ENCODE results near the gene KDELR1. TPM values are rescaled to one million over a fixed set of nuclear protein-coding genes. Genes with fewer than 3 reads are reported as not detected.

Gene KDELR1
- total and polyA plus RNA-seq, 9 of the 15 experiments (the other 6 are each of a cell fraction or from before 2014, with no cell fraction given) = 6.1 to 165 (median 58.5) TPM

DNA sequence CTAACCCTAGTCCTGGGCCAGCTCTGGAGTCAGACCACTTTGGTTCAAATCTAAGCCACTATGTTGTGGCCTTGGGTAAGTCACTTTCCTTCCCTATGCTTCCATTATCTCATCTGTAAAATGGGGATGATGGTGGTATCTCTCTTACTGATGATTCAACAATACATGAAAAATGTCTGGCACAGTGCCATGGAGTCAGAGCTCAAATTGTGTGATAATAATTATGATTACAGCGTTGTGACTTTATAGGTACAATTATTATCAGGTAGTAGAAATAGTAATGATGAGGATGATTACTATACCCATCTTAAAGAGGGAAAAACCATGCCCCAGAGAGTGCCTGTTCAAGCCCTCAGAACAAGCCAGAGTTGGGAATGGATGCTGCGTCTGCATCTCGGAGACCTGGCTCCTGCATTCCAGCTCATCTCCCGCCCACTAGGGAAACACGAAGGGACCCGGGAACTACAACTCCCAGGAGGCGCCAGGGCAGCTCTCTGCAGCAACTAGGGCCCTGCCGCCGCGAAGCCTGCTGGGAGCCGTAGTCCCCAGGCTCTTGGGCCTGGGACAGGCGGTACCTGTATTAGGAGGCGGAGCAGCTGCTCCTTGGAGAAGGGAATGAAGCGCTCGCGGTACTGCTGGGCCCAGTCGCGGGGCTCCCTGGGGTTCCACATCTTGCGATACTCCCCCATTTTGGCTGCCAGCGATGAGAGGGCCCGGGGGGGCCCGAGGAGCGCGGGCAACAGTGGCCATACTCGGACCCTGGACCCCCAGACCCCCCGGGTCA, 28.4 kb downstream of the KDELR1 start (continued):
- TF ChIP-seq IFI16 (CRISPR knock-in tag; IDR thresholded peaks at IDR 0.05) (no peak), ZNF699 (CRISPR knock-in tag; IDR thresholded peaks at IDR 0.05; ENCODE audit: insufficient replicate concordance) (no peak), CSDE1 (IDR thresholded peaks at IDR 0.05) (no peak), DDX20 (tag; IDR thresholded peaks at IDR 0.05; ENCODE audit: low read depth) (no peak), ZNF217 (CRISPR knock-in tag; IDR thresholded peaks at IDR 0.05) (no peak), NEUROD1 (IDR thresholded peaks at IDR 0.05; ENCODE audit: borderline replicate concordance, low read depth, low read length, partially characterized antibody) (no peak), HMBOX1 (IDR thresholded peaks at IDR 0.05) (no peak), JUN (IDR thresholded peaks at IDR 0.05; ENCODE audit: borderline replicate concordance, low read depth, low read length) (0 out of 2 replicates have a peak, but pooled peaks have one; percentile 8), JUN (CRISPR knock-in tag; IDR thresholded peaks at IDR 0.05; ENCODE audit: borderline replicate concordance) (no peak), CHD4 (IDR thresholded peaks at IDR 0.05; ENCODE audit: insufficient read depth, insufficient replicate concordance, low read depth, low read length, poor library complexity, severe bottlenecking) (no peak), CAMTA2 (CRISPR knock-in tag; conservative IDR thresholded peaks at IDR 0.05) (no peak), MED1 (CRISPR knock-in tag; IDR thresholded peaks at IDR 0.05; ENCODE audit: borderline replicate concordance) (no peak), PBX2 (CRISPR knock-in tag; IDR thresholded peaks at IDR 0.05; ENCODE audit: low read depth) (no peak), PBX2 (tag; conservative IDR thresholded peaks at IDR 0.05; ENCODE audit: low read depth) (no peak), ZC3H11A (IDR thresholded peaks at IDR 0.05; ENCODE audit: low read depth, low read length) (no peak), BRD9 (IDR thresholded peaks at IDR 0.05; ENCODE audit: low read depth, partially characterized antibody) (no peak), XRCC3 (IDR thresholded peaks at IDR 0.05) (no peak), RBM25 (IDR thresholded peaks at IDR 0.05; ENCODE audit: low read depth, low read length, severe bottlenecking) (no peak)
- TF ChIP-seq, protein P1, sequence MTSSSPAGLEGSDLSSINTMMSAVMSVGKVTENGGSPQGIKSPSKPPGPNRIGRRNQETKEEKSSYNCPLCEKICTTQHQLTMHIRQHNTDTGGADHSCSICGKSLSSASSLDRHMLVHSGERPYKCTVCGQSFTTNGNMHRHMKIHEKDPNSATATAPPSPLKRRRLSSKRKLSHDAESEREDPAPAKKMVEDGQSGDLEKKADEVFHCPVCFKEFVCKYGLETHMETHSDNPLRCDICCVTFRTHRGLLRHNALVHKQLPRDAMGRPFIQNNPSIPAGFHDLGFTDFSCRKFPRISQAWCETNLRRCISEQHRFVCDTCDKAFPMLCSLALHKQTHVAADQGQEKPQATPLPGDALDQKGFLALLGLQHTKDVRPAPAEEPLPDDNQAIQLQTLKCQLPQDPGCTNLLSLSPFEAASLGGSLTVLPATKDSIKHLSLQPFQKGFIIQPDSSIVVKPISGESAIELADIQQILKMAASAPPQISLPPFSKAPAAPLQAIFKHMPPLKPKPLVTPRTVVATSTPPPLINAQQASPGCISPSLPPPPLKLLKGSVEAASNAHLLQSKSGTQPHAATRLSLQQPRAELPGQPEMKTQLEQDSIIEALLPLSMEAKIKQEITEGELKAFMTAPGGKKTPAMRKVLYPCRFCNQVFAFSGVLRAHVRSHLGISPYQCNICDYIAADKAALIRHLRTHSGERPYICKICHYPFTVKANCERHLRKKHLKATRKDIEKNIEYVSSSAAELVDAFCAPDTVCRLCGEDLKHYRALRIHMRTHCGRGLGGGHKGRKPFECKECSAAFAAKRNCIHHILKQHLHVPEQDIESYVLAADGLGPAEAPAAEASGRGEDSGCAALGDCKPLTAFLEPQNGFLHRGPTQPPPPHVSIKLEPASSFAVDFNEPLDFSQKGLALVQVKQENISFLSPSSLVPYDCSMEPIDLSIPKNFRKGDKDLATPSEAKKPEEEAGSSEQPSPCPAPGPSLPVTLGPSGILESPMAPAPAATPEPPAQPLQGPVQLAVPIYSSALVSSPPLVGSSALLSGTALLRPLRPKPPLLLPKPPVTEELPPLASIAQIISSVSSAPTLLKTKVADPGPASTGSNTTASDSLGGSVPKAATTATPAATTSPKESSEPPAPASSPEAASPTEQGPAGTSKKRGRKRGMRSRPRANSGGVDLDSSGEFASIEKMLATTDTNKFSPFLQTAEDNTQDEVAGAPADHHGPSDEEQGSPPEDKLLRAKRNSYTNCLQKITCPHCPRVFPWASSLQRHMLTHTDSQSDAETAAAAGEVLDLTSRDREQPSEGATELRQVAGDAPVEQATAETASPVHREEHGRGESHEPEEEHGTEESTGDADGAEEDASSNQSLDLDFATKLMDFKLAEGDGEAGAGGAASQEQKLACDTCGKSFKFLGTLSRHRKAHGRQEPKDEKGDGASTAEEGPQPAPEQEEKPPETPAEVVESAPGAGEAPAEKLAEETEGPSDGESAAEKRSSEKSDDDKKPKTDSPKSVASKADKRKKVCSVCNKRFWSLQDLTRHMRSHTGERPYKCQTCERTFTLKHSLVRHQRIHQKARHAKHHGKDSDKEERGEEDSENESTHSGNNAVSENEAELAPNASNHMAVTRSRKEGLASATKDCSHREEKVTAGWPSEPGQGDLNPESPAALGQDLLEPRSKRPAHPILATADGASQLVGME (CRISPR knock-in tag; IDR thresholded peaks at IDR 0.05) = 0 out of 2 replicates have a peak, but pooled peaks have one; percentile 34

Measured in K562 (cell line).